Right cardiac atrium (tissue), 5 donors: ENCODE data around the gene DCD. TPM values are rescaled to one million over a fixed set of nuclear protein-coding genes. Genes with fewer than 3 reads are reported as not detected.

Experiments
- ATAC-seq, 2 donors: fragments of 200-7000 bp; cut with Tn5 transposase; one replicate each; pipeline versions ENCODE4 v1.8.0 to v1.9.1; 2020; ENCODE audit warnings: moderate library complexity in 2 of 2, mild to moderate bottlenecking in 1 of 2
- DNase-seq, 3 donors: peaks; one replicate each; pipeline ENCODE4 v3.0.0-alpha.2; 2020
- H3K27ac ChIP-seq: one replicate; pipeline ENCODE4 v1.5.1; 2013; ENCODE audit warnings: mild to moderate bottlenecking, low read length, control low read depth, moderate library complexity
- H3K27me3 ChIP-seq: one replicate; pipeline ENCODE4 v1.6.1; 2013; ENCODE audit not compliant: control insufficient read depth, insufficient read depth
- H3K4me1 ChIP-seq: one replicate; pipeline ENCODE4 v1.6.1; 2013; ENCODE audit warnings: low read length; ENCODE audit not compliant: control insufficient read depth, insufficient read depth
- H3K4me3 ChIP-seq: one replicate; pipeline ENCODE4 v1.5.1; 2013; ENCODE audit warnings: low read length, control low read depth
- H3K9me3 ChIP-seq: one replicate; pipeline ENCODE4 v1.6.1; 2013; ENCODE audit warnings: low read length; ENCODE audit not compliant: control insufficient read depth
- WGBS: extraction: QIAGEN DNeasy Blood & Tissue Kit; methylation state at CpG from one replicate; pipeline ENCODE4 v1.1.7; 2013; 5-methylcytosine and 5-hydroxymethylcytosine counted together
- intact Hi-C, 4 donors: fragments of 100-400 bp; cut with DNase I; formaldehyde crosslinking; loops; one replicate each; pipeline versions ENCODE4 v1.11.0 to v1.14.0; 2022 to 2023
- long read RNA-seq, 4 donors: library from polyadenylated mRNA; unstranded; transcript quantifications; one replicate each; pipeline ENCODE4 v2.0.0, GENCODE V29; 2020 to 2021
- polyA plus RNA-seq: library from polyadenylated mRNA; stranded (reverse); fragments of 200-250 nt; gene quantifications from one replicate; pipeline ENCODE4 v1.2.3, GENCODE V29; 2013
- total RNA-seq, 4 donors: library from RNA; stranded (reverse); fragmentation: NEBNext Ultra II Directional; extraction: Animal tissue kit (Norgen Biotek cat#: 25700); gene quantifications; one replicate each; pipeline ENCODE4 v1.2.1, GENCODE V29; 2021
- donor health status: healthy with polysubstance abuse.
- donor health status: DM: no; HTN: yes; CAD: no.
- donor health status: DM: no; HTN: no; CAD: no.
- donor health status: DM: no; HTN: yes; CAD: no; lungs with severe emphysema.
- donor health status: DM: yes; HTN: yes; CAD: no.

The DCD gene
- not detected for total RNA-seq
- not detected for polyA plus RNA-seq
- long read RNA-seq, donor 1 = 0 reads
- long read RNA-seq, donor 2 = 0 reads
- long read RNA-seq, donor 3 = 0 reads
- long read RNA-seq, donor 4 = 0 reads

GRCh38 chr12:54648265-54648664 is at the start of gene DCD:
Gene DCD (minus strand): TSS chr12:54648365. CDS start chr12:54648303, 62 bp downstream.
- no peak within 1 kb of the TSS for H3K4me3 ChIP-seq
- intact Hi-C loops = no loop called here
- H3K27ac ChIP-seq = no peak within 1 kb of the TSS
- DNase-seq (no peak), ATAC-seq (no peak)
- no peaks in the 10 kb centered on the region for H3K4me1 ChIP-seq
- H3K9me3 ChIP-seq = no peaks in the 10 kb centered on the region
- H3K27me3 ChIP-seq = no peaks in the 10 kb centered on the region
- 75% methylated on average over 2 of the region's 2 CpGs for WGBS

DNA sequence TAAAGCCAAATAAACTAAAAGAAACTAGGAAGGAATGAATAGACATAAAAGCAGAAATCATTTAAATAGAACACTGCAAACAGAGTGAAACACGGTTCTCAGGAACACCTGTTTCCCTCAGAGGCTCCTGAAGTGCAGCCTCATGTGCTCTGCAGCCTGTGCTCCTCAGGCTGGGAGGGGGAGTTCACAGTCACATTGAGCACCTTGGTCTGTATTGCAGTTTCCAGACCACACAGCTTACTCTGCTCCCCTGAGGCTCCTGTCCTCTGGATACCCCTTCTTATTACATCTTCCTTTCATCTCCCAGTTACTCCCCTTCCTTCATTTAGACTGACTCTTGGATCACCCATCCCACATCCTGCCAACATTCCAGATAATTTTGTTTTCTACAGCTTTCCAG is 49.7 kb upstream of the DCD start:
- DNase-seq (no peak), ATAC-seq (no peak)
- H3K27ac ChIP-seq = no peak overlapping the region
- no peaks in the 10 kb centered on the region for H3K4me1 ChIP-seq
- no peaks in the 10 kb centered on the region for H3K9me3 ChIP-seq
- H3K27me3 ChIP-seq = peaks cover 2% of the 10 kb centered on the region
- intact Hi-C loops = loop anchor here in 1 of 4 donors (5.0 kb wide), 1 partner anchor 259 kb away; no protein-coding TSS in a partner anchor
- no peak overlapping the region for H3K4me3 ChIP-seq
- WGBS = 33% methylated on average over 1 of the region's 1 CpG

- no peak for ATAC-seq
- intact Hi-C loops = no loop called here
- no peak for DNase-seq
- H3K4me3 ChIP-seq = no peak overlapping the region
- no peaks in the 10 kb centered on the region for H3K9me3 ChIP-seq
- 47% methylated on average over 2 of the region's 2 CpGs for WGBS
- peaks cover 2% of the 10 kb centered on the region for H3K27me3 ChIP-seq
- no peak overlapping the region for H3K27ac ChIP-seq
- H3K4me1 ChIP-seq = no peaks in the 10 kb centered on the region
Observed at GRCh38 chr12:54692353-54692752, 44.2 kb upstream of the DCD start.

- Histone ChIP-seq H3K9me3 (no peaks in the 10 kb centered on the region), H3K4me1 (no peaks in the 10 kb centered on the region), H3K27me3 (no peaks in the 10 kb centered on the region), H3K4me3 (no peak overlapping the region), H3K27ac (no peak overlapping the region)
- 51% methylated on average over 2 of the region's 2 CpGs for WGBS
- ATAC-seq (no peak), DNase-seq (no peak)
- intact Hi-C loops = no loop called here
Observed at GRCh38 chr12:54689984-54690383, 41.8 kb upstream of the DCD start.

GRCh38 chr12:54689034-54689372 is 40.8 kb upstream of the DCD start:
- no peaks in the 10 kb centered on the region for H3K4me1 ChIP-seq
- DNase-seq (no peak), ATAC-seq (no peak)
- H3K27ac ChIP-seq = no peak overlapping the region
- H3K27me3 ChIP-seq = no peaks in the 10 kb centered on the region
- intact Hi-C loops = no loop called here
- H3K4me3 ChIP-seq = no peak overlapping the region
- no peaks in the 10 kb centered on the region for H3K9me3 ChIP-seq
- 75% methylated on average over 8 of the region's 8 CpGs for WGBS

- H3K27me3 ChIP-seq = no peaks in the 10 kb centered on the region
- no peak for DNase-seq
- H3K4me3 ChIP-seq = no peak overlapping the region
- H3K4me1 ChIP-seq = no peaks in the 10 kb centered on the region
- ATAC-seq = no peak
- intact Hi-C loops = no loop called here
- H3K27ac ChIP-seq = no peak overlapping the region
- 76% methylated on average over 5 of the region's 5 CpGs for WGBS
- H3K9me3 ChIP-seq = no peaks in the 10 kb centered on the region
Observed at GRCh38 chr12:54688309-54689033, 40.3 kb upstream of the DCD start.

DNA sequence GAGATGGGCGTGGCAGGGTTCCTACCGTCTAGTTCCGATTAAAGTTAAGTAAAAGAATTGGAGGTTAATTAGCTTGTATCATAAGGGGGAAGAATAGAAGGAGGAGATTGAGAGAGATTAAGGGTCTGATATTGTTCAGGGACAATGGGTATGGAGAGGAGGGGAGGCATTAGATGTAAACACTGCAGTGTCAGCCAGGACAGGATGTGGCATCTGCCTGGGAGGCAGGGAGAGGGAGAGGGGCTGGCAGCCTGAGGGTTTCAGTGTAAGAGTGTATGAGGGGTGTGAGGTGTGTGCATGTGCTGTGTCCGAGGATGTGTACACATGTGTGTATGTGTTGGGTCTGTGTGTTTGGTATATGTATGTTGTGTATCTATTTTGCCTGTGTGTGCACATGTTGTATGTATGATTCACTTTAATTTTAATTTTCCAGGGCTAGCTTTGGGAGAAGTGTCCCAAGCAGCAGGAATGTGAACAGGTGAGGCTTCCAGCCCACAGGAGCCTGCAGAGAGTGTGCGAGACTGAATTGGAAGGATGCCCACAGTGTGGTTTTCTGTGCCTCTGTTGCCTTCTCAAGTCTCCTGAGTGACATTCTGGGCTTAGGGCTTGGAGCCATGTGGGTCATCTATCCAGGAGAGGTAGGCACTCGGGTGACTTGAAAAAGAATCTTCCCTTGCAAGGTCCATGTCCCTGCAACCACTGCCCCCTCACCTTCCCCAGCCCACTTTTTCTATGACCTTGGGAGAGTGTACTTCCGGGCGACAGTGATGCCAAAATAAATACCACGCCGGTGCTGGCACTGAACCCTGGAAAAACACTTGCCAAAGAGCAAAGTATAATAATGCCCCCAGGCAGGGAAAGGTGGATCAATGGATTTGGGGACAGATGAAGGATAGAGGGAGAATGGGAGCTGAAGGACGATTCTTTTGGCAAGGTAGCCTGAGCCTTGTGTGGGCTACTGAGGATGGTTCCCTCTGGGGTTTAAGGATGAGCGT is 36.8 kb upstream of the DCD start:
- Histone ChIP-seq H3K27me3 (no peaks in the 10 kb centered on the region), H3K4me3 (no peak overlapping the region), H3K9me3 (no peaks in the 10 kb centered on the region), H3K4me1 (no peaks in the 10 kb centered on the region), H3K27ac (no peak overlapping the region)
- no peak for ATAC-seq
- 65% methylated on average over 12 of the region's 12 CpGs for WGBS
- intact Hi-C loops = no loop called here
- DNase-seq = no peak

GRCh38 chr12:54683398-54683797 is 35.2 kb upstream of the DCD start:
- ATAC-seq (no peak), DNase-seq (no peak)
- H3K9me3 ChIP-seq = no peaks in the 10 kb centered on the region
- intact Hi-C loops = no loop called here
- H3K27me3 ChIP-seq = no peaks in the 10 kb centered on the region
- H3K4me3 ChIP-seq = no peak overlapping the region
- no peaks in the 10 kb centered on the region for H3K4me1 ChIP-seq
- no peak overlapping the region for H3K27ac ChIP-seq
- WGBS = 42% methylated on average over 2 of the region's 2 CpGs

DNA sequence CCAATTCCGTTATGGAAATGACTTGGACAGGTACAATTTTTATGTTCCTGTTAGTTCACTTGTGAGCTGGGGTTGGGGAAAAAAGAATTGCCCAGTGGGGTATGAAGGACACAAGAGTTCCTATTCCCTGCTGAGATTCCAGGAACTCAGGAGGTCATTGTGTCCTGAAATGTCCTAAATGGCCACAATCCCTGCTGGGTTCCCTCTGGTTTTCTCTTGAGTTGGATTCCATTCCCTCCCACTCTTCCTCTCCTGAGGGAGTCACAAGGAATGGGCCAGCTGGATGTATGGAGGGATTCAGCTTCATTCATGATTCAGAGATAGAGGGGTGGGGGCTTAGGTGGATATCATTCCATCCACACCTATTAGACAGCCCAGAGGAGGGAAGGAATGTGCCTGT is 34.5 kb upstream of the DCD start:
- no peaks in the 10 kb centered on the region for H3K9me3 ChIP-seq
- H3K27ac ChIP-seq = no peak overlapping the region
- intact Hi-C loops = no loop called here
- no peaks in the 10 kb centered on the region for H3K27me3 ChIP-seq
- no peak for DNase-seq
- no peak for ATAC-seq
- WGBS = 89% methylated on average over 1 of the region's 1 CpG
- H3K4me3 ChIP-seq = no peak overlapping the region
- H3K4me1 ChIP-seq = no peaks in the 10 kb centered on the region

GRCh38 chr12:54680374-54680773 is 32.2 kb upstream of the DCD start:
- intact Hi-C loops = no loop called here
- WGBS = 53% methylated on average over 3 of the region's 3 CpGs
- no peaks in the 10 kb centered on the region for H3K4me1 ChIP-seq
- ATAC-seq (no peak), DNase-seq (no peak)
- no peak overlapping the region for H3K27ac ChIP-seq
- H3K27me3 ChIP-seq = no peaks in the 10 kb centered on the region
- no peak overlapping the region for H3K4me3 ChIP-seq
- H3K9me3 ChIP-seq = no peaks in the 10 kb centered on the region

- Histone ChIP-seq H3K4me1 (no peaks in the 10 kb centered on the region), H3K27ac (no peak overlapping the region), H3K9me3 (no peaks in the 10 kb centered on the region), H3K27me3 (no peaks in the 10 kb centered on the region), H3K4me3 (no peak overlapping the region)
- no peak for ATAC-seq
- DNase-seq = no peak
- 64% methylated on average over 5 of the region's 5 CpGs for WGBS
- intact Hi-C loops = no loop called here
Observed at GRCh38 chr12:54678131-54678530, 30.0 kb upstream of the DCD start.
